IPS-18a (cell line): ENCODE measurements around the gene OTOG.
A peak's percentile ranks its signal among the peaks of the same experiment; 100 is the strongest.

Experiments
- H3K27ac ChIP-seq: one replicate; pipeline ENCODE4 v1.5.1; 2013; ENCODE audit warnings: low read length
- H3K27me3 ChIP-seq: one replicate; pipeline ENCODE4 v1.6.1; 2013; ENCODE audit warnings: mild to moderate bottlenecking, low read length; ENCODE audit not compliant: control insufficient read depth, insufficient read depth
- H3K36me3 ChIP-seq: one replicate; pipeline ENCODE4 v1.6.1; 2013; ENCODE audit warnings: low read depth, low read length; ENCODE audit not compliant: control insufficient read depth
- H3K4me1 ChIP-seq: one replicate; pipeline ENCODE4 v1.6.1; 2013; ENCODE audit warnings: low read depth, low read length; ENCODE audit not compliant: control insufficient read depth
- H3K4me3 ChIP-seq: one replicate; pipeline ENCODE4 v1.5.1; 2013; ENCODE audit warnings: low read length
- H3K9ac ChIP-seq: one replicate; pipeline ENCODE4 v1.6.1; 2013; ENCODE audit warnings: mild to moderate bottlenecking, low read length, moderate library complexity
- H3K9me3 ChIP-seq: one replicate; pipeline ENCODE4 v1.6.1; 2013; ENCODE audit warnings: low read depth, low read length; ENCODE audit not compliant: control insufficient read depth

Gene OTOG, protein sequence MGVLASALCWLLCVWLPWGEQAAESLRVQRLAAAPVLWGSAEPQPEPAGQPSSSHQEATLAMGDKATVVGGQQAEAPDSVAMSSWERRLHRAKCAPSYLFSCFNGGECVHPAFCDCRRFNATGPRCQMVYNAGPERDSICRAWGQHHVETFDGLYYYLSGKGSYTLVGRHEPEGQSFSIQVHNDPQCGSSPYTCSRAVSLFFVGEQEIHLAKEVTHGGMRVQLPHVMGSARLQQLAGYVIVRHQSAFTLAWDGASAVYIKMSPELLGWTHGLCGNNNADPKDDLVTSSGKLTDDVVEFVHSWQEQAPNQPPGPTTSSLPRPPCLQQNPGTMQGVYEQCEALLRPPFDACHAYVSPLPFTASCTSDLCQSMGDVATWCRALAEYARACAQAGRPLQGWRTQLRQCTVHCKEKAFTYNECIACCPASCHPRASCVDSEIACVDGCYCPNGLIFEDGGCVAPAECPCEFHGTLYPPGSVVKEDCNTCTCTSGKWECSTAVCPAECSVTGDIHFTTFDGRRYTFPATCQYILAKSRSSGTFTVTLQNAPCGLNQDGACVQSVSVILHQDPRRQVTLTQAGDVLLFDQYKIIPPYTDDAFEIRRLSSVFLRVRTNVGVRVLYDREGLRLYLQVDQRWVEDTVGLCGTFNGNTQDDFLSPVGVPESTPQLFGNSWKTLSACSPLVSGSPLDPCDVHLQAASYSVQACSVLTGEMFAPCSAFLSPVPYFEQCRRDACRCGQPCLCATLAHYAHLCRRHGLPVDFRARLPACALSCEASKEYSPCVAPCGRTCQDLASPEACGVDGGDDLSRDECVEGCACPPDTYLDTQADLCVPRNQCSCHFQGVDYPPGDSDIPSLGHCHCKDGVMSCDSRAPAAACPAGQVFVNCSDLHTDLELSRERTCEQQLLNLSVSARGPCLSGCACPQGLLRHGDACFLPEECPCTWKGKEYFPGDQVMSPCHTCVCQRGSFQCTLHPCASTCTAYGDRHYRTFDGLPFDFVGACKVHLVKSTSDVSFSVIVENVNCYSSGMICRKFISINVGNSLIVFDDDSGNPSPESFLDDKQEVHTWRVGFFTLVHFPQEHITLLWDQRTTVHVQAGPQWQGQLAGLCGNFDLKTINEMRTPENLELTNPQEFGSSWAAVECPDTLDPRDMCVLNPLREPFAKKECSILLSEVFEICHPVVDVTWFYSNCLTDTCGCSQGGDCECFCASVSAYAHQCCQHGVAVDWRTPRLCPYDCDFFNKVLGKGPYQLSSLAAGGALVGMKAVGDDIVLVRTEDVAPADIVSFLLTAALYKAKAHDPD (N-terminal part only)

DNA sequence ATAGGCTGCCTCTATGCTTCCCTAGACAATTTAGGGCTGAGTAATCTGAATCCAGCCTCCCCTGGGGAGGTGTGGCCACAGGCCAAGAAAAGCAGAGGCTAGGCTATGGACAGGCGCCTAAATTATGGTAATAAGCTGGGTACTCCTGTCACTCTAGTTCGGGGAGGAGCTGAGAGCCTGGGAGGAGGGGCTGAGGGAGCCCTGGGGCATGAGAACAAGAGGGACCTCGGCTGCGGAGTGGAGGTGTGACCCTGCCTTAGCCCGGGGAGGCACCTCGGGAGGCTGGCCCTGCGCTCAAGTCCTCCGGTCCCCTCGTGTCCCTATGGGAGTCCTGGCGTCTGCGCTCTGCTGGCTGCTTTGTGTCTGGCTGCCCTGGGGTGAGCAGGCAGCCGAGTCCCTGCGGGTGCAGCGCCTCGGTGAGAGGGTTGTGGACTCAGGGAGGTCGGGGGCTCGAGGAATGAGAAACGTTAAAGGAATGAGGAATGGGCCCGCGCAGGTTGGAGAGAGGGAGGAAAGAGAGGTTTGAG is at the start of gene OTOG:
Gene OTOG, plus strand, starts transcription at position 209 of the 527 bp plus-strand sequence. Its CDS starts 114 bp downstream, at position 323.
- Histone ChIP-seq H3K27ac (no peak within 1 kb of the TSS), H3K4me1 (peaks cover 9% of the 10 kb centered on the region), H3K4me3 (peak within 1 kb of the TSS; percentile 31), H3K36me3 (no peaks in the 10 kb centered on the region), H3K27me3 (peaks cover 27% of the 10 kb centered on the region), H3K9me3 (no peaks in the 10 kb centered on the region), H3K9ac (no peak within 1 kb of the TSS)

DNA sequence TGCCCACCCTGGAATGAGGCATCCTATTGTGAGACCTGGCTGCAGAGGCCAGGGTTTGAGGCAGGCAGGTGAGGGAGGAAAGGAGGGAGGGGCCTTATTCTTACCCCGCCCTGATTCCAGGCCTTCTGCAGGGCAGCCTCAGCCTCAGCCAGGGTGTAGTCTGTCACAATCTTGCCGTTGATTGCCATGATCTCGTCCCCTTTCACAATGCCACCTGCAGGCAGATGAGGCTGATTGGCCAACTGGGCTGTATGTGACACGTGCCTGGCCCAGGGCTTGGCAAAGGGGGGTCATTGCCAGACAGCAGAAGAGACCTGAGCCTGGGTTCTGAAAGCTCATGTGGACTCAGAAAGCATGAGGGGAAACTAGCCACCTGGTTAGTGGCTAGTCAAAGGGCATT is 49.0 kb upstream of the OTOG start:
- no peaks in the 10 kb centered on the region for H3K27me3 ChIP-seq
- H3K4me1 ChIP-seq, result no peaks in the 10 kb centered on the region
- H3K27ac ChIP-seq, result no peak overlapping the region

DNA sequence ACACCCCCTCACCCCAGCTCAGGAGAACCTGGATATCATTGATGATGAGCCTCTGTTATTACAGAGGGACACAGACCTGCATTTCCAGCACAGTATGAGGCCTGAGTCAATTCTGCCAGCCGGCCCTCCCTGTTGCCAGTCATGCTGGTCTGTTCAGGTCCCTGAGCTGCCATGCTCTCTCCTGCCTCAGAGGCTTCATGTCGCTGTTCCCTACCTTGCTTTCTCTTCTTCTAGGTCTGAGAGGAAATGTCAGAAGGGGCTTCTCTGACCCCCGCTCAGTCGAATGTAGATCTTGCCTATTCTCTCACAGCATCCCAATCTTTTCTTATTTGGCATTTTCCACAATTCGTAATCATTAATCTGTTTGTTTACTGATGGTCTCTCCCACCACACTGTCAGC is 48.6 kb upstream of the OTOG start:
- H3K27ac ChIP-seq, result no peak overlapping the region
- no peaks in the 10 kb centered on the region for H3K27me3 ChIP-seq

More for the DNA sequence above, 49.0 kb upstream of the OTOG start:
- H3K9me3 ChIP-seq, result no peaks in the 10 kb centered on the region
- no peaks in the 10 kb centered on the region for H3K36me3 ChIP-seq
- H3K9ac ChIP-seq, result no peak overlapping the region
- no peak overlapping the region for H3K4me3 ChIP-seq

DNA sequence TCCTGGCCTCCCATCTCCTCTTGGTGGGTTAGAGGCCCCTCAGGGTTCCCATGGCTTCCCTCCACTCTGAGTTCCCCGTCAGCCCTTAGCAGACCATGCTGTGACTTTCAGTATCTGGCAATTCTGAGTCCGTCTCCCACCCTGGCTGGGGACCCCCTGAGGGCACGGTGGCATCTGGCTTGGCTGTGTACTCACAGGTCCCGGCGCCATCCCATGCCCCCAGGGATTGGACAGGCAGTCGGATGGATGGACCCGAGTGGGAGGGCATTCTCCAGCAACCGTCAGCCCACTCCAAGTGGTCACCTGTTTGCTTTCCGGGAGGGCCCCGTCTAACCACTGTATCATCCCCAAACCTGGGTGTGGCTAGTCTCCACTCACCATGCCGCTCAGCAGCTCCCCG is 46.4 kb upstream of the OTOG start:
- no peaks in the 10 kb centered on the region for H3K36me3 ChIP-seq
- H3K9me3 ChIP-seq, result no peaks in the 10 kb centered on the region
- H3K9ac ChIP-seq, result no peak overlapping the region
- H3K4me1 ChIP-seq, result no peaks in the 10 kb centered on the region
- no peak overlapping the region for H3K4me3 ChIP-seq
- H3K27ac ChIP-seq, result no peak overlapping the region
- H3K27me3 ChIP-seq, result no peaks in the 10 kb centered on the region

More for the DNA sequence above, 48.6 kb upstream of the OTOG start:
- Histone ChIP-seq H3K4me3 (no peak overlapping the region), H3K9me3 (no peaks in the 10 kb centered on the region), H3K36me3 (no peaks in the 10 kb centered on the region), H3K9ac (no peak overlapping the region), H3K4me1 (no peaks in the 10 kb centered on the region)

DNA sequence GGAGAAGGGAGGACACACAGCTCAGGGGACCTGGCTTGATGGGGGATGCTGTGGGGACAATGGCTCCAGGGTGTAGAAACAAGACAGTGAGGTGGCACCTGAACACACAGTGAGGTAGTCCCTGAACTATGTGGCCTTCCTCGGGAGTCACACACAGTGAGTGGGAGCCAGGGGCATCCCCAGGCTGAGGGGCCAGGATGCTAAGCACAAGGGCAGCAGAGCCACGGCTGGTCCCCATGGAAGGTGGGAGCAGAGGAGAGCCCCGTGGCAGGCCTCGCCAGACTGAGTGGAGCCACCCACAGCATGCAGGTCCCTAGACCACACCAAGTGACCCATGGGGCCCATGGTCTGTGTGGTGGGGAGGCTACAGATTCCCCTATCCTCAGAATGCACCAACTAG is 44.4 kb upstream of the OTOG start:
- Histone ChIP-seq H3K9me3 (no peaks in the 10 kb centered on the region), H3K27ac (no peak overlapping the region), H3K4me3 (no peak overlapping the region), H3K9ac (no peak overlapping the region), H3K4me1 (no peaks in the 10 kb centered on the region), H3K27me3 (no peaks in the 10 kb centered on the region), H3K36me3 (no peaks in the 10 kb centered on the region)

DNA sequence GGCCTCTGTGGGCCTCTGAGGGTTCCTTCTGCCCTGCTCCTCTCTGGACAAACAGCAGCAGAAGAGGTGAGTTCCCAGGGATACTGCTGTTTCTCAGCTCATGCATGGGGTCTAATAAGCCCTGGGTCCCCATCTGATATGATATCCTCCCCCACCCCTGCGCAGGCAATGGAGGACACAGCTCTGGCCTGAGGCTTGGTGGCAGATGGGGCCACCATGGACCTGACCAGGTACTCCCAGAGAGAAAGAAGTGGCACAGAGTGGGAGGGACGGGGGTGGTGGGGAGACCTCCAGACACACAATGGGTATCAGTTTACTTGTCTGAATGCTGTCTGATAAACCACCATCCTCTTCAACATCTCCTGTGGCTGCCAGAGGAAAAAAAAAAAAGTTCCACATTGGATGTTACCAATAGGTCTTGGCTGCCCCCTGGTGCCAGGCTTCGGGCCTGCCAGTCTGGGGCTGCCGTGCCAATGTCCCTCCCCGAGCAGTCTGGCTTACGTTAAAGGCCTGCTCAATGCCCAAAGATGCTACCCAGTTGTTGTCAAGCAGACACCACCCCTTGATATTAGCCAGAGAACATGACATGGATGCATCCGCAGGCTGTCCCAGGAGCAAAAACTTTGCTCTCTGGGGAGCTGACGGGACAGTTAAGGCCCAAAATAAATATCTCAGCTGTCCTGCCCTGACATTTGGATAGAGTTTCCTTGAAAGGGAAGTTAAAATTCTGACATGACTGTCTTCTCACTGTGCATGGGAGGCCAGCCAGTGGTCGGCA is 42.5 kb upstream of the OTOG start:
- Histone ChIP-seq H3K4me1 (no peaks in the 10 kb centered on the region), H3K27me3 (no peaks in the 10 kb centered on the region), H3K9me3 (no peaks in the 10 kb centered on the region), H3K36me3 (no peaks in the 10 kb centered on the region), H3K9ac (no peak overlapping the region), H3K4me3 (no peak overlapping the region), H3K27ac (no peak overlapping the region)

DNA sequence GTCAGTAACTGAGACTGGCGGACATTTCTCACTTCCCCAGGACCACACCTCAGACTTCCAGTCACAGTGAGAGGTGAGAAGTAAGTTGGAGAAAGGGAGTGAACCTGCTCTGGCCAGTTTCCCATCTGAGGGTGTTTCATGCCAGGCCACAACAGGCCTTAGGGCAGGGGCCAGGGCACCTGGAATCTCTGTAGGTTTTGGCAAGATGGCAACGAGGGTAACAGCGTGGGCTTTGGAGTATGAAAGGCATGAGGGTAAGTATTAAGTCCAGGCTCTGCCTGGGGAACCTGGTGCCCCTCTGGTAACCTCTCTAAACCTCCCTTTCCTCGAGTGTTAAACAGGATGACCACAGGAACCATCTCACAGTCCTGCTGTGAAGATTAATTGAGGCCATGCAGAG is 41.9 kb upstream of the OTOG start:
- Histone ChIP-seq H3K27me3 (no peaks in the 10 kb centered on the region), H3K9ac (no peak overlapping the region), H3K4me3 (no peak overlapping the region), H3K4me1 (no peaks in the 10 kb centered on the region), H3K9me3 (no peaks in the 10 kb centered on the region), H3K36me3 (no peaks in the 10 kb centered on the region), H3K27ac (no peak overlapping the region)

DNA sequence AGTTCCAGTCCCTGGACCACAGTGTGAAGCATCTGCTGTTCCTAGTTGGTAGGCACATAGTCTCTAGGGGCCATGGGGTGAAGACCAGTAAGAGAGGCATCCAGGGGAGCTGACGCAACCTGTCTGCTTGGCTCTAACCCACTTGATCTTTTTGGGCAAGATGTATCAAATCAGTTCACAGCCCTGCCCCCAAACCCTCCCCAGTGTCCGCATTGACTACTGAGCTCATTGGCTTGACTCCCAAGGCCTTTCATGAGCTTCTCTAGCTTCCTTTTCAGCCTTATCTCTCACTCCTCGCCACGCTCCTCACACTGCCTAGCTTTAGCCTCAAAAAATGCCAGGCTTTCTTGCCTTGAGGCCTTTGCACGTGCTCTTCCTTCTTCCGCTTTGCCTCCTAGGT is 40.7 kb upstream of the OTOG start:
- Histone ChIP-seq H3K4me1 (no peaks in the 10 kb centered on the region), H3K9me3 (no peaks in the 10 kb centered on the region), H3K9ac (no peak overlapping the region), H3K27ac (no peak overlapping the region), H3K36me3 (no peaks in the 10 kb centered on the region), H3K27me3 (no peaks in the 10 kb centered on the region), H3K4me3 (no peak overlapping the region)

DNA sequence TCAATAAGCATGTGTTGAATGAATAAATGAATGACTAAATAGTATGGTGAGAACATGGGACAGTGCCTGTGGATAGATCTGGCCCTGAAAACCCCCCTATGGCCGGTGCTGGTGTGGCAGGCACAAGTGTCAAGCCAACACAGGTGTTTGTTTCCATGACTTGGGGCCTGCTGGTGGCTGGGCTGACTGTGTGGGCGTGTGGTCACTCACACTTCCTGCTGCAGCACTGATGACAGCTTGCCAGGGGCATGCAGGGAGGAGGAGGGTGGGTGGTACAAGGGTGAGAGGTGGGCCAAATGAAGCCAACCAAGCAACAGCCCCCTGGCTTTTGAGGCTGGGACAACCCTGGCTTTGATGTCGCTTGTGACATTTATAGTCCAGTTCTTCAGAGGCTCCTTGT is 40.1 kb upstream of the OTOG start:
- Histone ChIP-seq H3K9me3 (no peaks in the 10 kb centered on the region), H3K27me3 (no peaks in the 10 kb centered on the region), H3K4me3 (no peak overlapping the region), H3K4me1 (no peaks in the 10 kb centered on the region), H3K27ac (no peak overlapping the region), H3K36me3 (no peaks in the 10 kb centered on the region), H3K9ac (no peak overlapping the region)

DNA sequence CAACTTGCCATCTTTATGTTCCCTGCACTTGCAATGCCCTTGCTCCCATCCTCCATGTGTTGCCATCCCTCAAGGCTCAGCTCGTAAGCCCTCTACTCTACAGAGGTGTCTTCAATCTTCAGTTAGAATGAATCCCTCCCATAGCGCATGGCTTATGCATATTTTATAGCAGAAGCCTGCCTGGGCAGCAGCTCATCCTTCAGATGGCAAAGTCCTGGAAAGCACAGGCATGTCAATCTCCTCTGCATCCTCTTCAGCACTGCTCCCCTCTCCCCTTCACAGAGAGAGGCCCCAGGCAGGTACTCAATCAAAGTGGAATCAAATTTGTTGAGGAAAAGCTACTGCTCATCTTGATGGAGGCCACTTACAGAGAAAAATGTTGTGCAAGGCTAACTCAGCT is 39.3 kb upstream of the OTOG start:
- Histone ChIP-seq H3K36me3 (no peaks in the 10 kb centered on the region), H3K9ac (no peak overlapping the region), H3K4me1 (no peaks in the 10 kb centered on the region), H3K9me3 (no peaks in the 10 kb centered on the region), H3K4me3 (no peak overlapping the region), H3K27me3 (no peaks in the 10 kb centered on the region), H3K27ac (no peak overlapping the region)
